GM12874 (cell line): ENCODE results near the gene CCT5.

ENCODE experiments used
- CTCF ChIP-seq: IDR thresholded peaks from 2 replicates; pipeline ENCODE4 v1.5.1; 2011; ENCODE audit warnings: low read depth, mild to moderate bottlenecking, control low read depth, low read length, moderate library complexity; ENCODE audit not compliant: insufficient read depth

The CCT5 gene

GRCh38 chr5:10279328-10279727 is 29.2 kb downstream of the CCT5 start:
- no peak for TF ChIP-seq CTCF

GRCh38 chr5:10279925-10280720 is 30.0 kb downstream of the CCT5 start:
- TF ChIP-seq CTCF: no peak

GRCh38 chr5:10283927-10284635 is 34.0 kb downstream of the CCT5 start:
- peak; percentile 91 for TF ChIP-seq CTCF

DNA sequence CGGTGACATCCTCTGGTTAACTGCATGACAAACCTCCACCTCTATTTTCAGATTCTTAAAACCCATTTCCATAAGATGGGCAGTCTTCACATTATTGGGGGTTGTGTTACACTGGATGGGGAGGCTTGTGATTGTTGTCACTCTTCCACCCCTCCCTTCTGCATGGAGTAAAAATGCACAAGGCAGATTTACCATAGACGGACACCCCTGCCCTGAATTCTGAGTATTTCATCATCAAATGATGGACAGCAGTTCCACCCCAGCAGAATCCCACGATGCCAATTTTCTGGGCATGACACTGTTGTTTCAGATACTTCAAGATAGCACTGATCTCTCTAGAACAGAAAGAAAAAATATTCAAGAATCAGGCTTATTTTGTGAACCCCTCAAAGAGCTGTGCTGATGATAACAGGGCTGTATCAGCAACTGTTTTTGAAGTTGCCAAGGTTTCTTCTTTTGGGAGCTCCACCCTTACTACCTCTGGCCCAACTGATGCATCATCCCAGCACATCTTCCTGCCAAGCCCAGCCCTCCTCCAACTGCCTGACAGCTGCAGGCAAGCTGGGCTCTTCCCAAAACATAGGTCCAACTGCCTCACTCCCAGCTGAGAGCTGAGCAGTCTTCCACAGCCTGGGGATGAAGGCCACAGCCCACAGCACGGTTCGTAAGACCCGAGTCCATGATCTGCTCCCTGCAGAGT is 36.2 kb downstream of the CCT5 start:
- no peak for TF ChIP-seq CTCF

DNA sequence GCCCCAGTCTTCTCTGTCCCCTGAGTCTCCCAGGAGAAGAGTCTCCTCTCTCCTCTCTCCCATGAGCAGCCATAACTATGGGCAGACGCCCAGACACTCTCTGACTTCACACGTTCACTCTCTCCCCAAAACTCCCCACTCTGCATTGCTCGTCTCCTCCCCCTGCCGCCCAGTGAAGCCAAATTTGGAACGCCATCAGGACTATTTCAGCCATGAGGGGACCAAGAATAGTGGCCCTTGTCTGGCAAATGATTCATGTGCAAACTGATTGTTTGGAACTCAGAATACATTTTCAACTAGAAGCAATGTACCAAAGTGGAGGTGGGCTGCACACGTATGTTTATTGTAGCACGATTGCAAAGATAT is 36.8 kb downstream of the CCT5 start:
- TF ChIP-seq CTCF: no peak

- TF ChIP-seq CTCF: no peak
These were observed 38.6 kb downstream of the CCT5 start for GRCh38 chr5:10288592-10289219.

GRCh38 chr5:10289353-10289752 is 39.3 kb downstream of the CCT5 start:
- no peak for TF ChIP-seq CTCF
